Panc1 (cell line): Measurements from ENCODE around the gene MCU. TPM values are rescaled to one million over a fixed set of nuclear protein-coding genes. Genes with fewer than 3 reads are reported as not detected.

Experiments used
- ATAC-seq: fragments of 200-7000 bp; cut with Tn5 transposase; 2 replicates; pipeline ENCODE4 v1.9.1; 2020; ENCODE audit warnings: mild to moderate bottlenecking, moderate library complexity
- BruUV-seq: library from RNA; stranded (reverse); fragments of 400-500 nt; replicated peaks from 2 replicates; lab custom pipeline; 2021; lab: Mats Ljungman, UMichigan
- CTCF ChIA-PET: fragments of 300-600 bp; sonication (Branson Sonifier 250); formaldehyde crosslinking; loops from one replicate; lab custom pipeline; 2022; ENCODE audit warnings: antibody characterized with exemption; lab: Charles Lee
- POLR2A ChIA-PET: fragments of 300-600 bp; sonication (Branson Sonifier 250); formaldehyde crosslinking; loops from one replicate; lab custom pipeline; 2022; ENCODE audit warnings: antibody characterized with exemption; lab: Charles Lee
- DNase-seq: peaks from one replicate; pipeline ENCODE4 v3.0.0-alpha.2; 2010; ENCODE audit warnings: low read depth, low spot score
- H3K27ac ChIP-seq: 2 replicates; pipeline ENCODE4 v1.5.1; 2011; ENCODE audit warnings: mild to moderate bottlenecking, low read length, inconsistent platforms
- H3K27me3 ChIP-seq: fragments of 200-500 bp; sonication (Bioruptor generic); 2 replicates; pipeline ENCODE4 v1.6.0; 2014; ENCODE audit warnings: low read length, inconsistent platforms; ENCODE audit not compliant: control insufficient read depth, insufficient read depth
- H3K36me3 ChIP-seq: fragments of 200-500 bp; sonication (Bioruptor generic); 2 replicates; pipeline ENCODE4 v1.5.1; 2014; ENCODE audit warnings: inconsistent platforms, mild to moderate bottlenecking, low read length, moderate library complexity; ENCODE audit not compliant: control insufficient read depth, insufficient read depth
- H3K4me1 ChIP-seq: 2 replicates; pipeline ENCODE4 v1.5.1; 2011; ENCODE audit warnings: inconsistent platforms, mild to moderate bottlenecking, low read length, moderate library complexity; ENCODE audit not compliant: control insufficient read depth, insufficient read depth
- H3K4me3 ChIP-seq, 2 experiments: 2 replicates each; pipeline ENCODE4 v1.5.1; 2011 to 2012; ENCODE audit warnings: low read depth in 2 of 2, low read length in 2 of 2, mild to moderate bottlenecking in 2 of 2, inconsistent platforms in 1 of 2, moderate library complexity in 1 of 2
- H3K9me3 ChIP-seq: fragments of 200-500 bp; sonication (Bioruptor generic); 2 replicates; pipeline ENCODE4 v1.5.1; 2014; ENCODE audit warnings: low read depth, mild to moderate bottlenecking, inconsistent platforms, low read length, moderate library complexity; ENCODE audit not compliant: control insufficient read depth, insufficient read depth
- CTCF ChIP-seq: fragments of 450-650 bp; IDR thresholded peaks from 2 replicates; pipeline ENCODE4 v1.5.1; 2017; ENCODE audit warnings: mild to moderate bottlenecking
- POLR2AphosphoS5 ChIP-seq: IDR thresholded peaks from 2 replicates; pipeline ENCODE4 v1.6.1; 2012; ENCODE audit warnings: mild to moderate bottlenecking, low read depth, low read length, moderate library complexity
- REST ChIP-seq, 2 experiments: IDR thresholded peaks; 2 replicates each; pipeline ENCODE4 v1.6.1; 2011 to 2012; ENCODE audit warnings: low read depth in 2 of 2, control low read depth in 1 of 2, low read length in 1 of 2, mild to moderate bottlenecking in 1 of 2, moderate library complexity in 1 of 2; ENCODE audit not compliant: insufficient read depth in 1 of 2
- SIN3A ChIP-seq: IDR thresholded peaks from 2 replicates; pipeline ENCODE4 v1.6.1; 2012; ENCODE audit warnings: low read depth, mild to moderate bottlenecking, low read length, moderate library complexity, borderline replicate concordance; ENCODE audit not compliant: insufficient read depth
- TCF7L2 ChIP-seq: IDR thresholded peaks from 2 replicates; pipeline ENCODE4 v1.6.1; 2011; ENCODE audit warnings: mild to moderate bottlenecking, low read depth, low read length, inconsistent platforms
- in situ Hi-C: cut with HindIII; loops from 2 replicates; pipeline ENCODE4 v1.10.0; 2016; ENCODE audit warnings: low sequenced_read_pairs, low pct_unique_long_range_greater_than_20kb
- intact Hi-C: fragments of 100-400 bp; cut with micrococcal nuclease; formaldehyde crosslinking; loops from one replicate; pipeline ENCODE4 v1.10.0; 2022; ENCODE audit not compliant: unreplicated experiment
- total RNA-seq: library from RNA; stranded (reverse); gene quantifications from one replicate; pipeline ENCODE4 v1.2.1, GENCODE V29; 2021; ENCODE audit not compliant: unreplicated experiment

The MCU gene
- total RNA-seq, 1 experiment from 2014 or later = 31.6 TPM

GRCh38 chr10:72736176-72736827 is 44.4 kb downstream of the MCU start:
- ATAC-seq (no peak), DNase-seq (no peak)
- Histone ChIP-seq H3K27me3 (no peaks in the 10 kb centered on the region), H3K4me1 (peaks cover 5% of the 10 kb centered on the region), H3K36me3 (no peaks in the 10 kb centered on the region), H3K4me3 (no peak overlapping the region), H3K27ac (no peak overlapping the region), H3K9me3 (no peaks in the 10 kb centered on the region)
- TF ChIP-seq CTCF = no peak
- TF ChIP-seq TCF7L2 = no peak
- TF ChIP-seq SIN3A = no peak
- no peak for TF ChIP-seq POLR2AphosphoS5
- no peak for TF ChIP-seq REST (IDR thresholded peaks at IDR 0.05; ENCODE audit: insufficient read depth in 1 of 2, low read depth in 2 of 2, low read length in 1 of 2)
- POLR2A ChIA-PET = no interaction called here
- in situ Hi-C loops = no loop called here
- intact Hi-C loops = no loop called here
- CTCF ChIA-PET = no interaction called here
- BruUV-seq = no TSS peak

- no TSS peak for BruUV-seq
- CTCF ChIA-PET = no interaction called here
- intact Hi-C loops = no loop called here
These were observed 44.9 kb downstream of the MCU start for GRCh38 chr10:72736828-72737220.

More at GRCh38 chr10:72736828-72737220, 44.9 kb downstream of the MCU start:
- no peaks in the 10 kb centered on the region for H3K36me3 ChIP-seq
- ATAC-seq (no peak), DNase-seq (no peak)
- no peak overlapping the region for H3K27ac ChIP-seq
- no peaks in the 10 kb centered on the region for H3K27me3 ChIP-seq
- H3K9me3 ChIP-seq = no peaks in the 10 kb centered on the region
- no peak for TF ChIP-seq SIN3A
- TF ChIP-seq POLR2AphosphoS5 = no peak
- no peak for TF ChIP-seq TCF7L2
- TF ChIP-seq CTCF = no peak
- TF ChIP-seq REST (IDR thresholded peaks at IDR 0.05; ENCODE audit: insufficient read depth in 1 of 2, low read depth in 2 of 2, low read length in 1 of 2) = no peak
- POLR2A ChIA-PET = no interaction called here
- H3K4me3 ChIP-seq = no peak overlapping the region
- H3K4me1 ChIP-seq = peaks cover 5% of the 10 kb centered on the region
- in situ Hi-C loops = no loop called here
